SJCRH30 (cell line): ENCODE data around the gene CFAP90. TPM values are rescaled to one million over a fixed set of nuclear protein-coding genes. Genes with fewer than 3 reads are reported as not detected.

ENCODE experiments used
- DNase-seq, 2 experiments: peaks; one replicate each; pipeline ENCODE4 v3.0.0-alpha.2; 2015 to 2020
- H3K27ac ChIP-seq: fragments of 250-450 bp; sonication (Bioruptor Pico); 2 replicates; pipeline ENCODE4 v1.5.1; 2020; ENCODE audit warnings: mild to moderate bottlenecking, moderate library complexity
- H3K27me3 ChIP-seq: fragments of 250-450 bp; sonication (Bioruptor Pico); 2 replicates; pipeline ENCODE4 v1.5.1; 2020; ENCODE audit warnings: mild to moderate bottlenecking, moderate library complexity
- H3K36me3 ChIP-seq: fragments of 250-450 bp; sonication (Bioruptor Pico); 2 replicates; pipeline ENCODE4 v1.5.1; 2020; ENCODE audit warnings: mild to moderate bottlenecking, moderate library complexity
- H3K4me1 ChIP-seq: fragments of 250-450 bp; sonication (Bioruptor Pico); 2 replicates; pipeline ENCODE4 v1.5.1; 2020; ENCODE audit warnings: mild to moderate bottlenecking, moderate library complexity
- H3K4me3 ChIP-seq: fragments of 250-450 bp; sonication (Bioruptor Pico); 2 replicates; pipeline ENCODE4 v1.5.1; 2020; ENCODE audit warnings: mild to moderate bottlenecking, moderate library complexity
- H3K9me3 ChIP-seq: fragments of 250-450 bp; sonication (Bioruptor Pico); replicated peaks from 2 replicates; pipeline ENCODE4 v1.5.1; 2020; ENCODE audit warnings: mild to moderate bottlenecking, moderate library complexity
- total RNA-seq: library from RNA; depleted of rRNA; stranded (reverse); fragments of >200 nt; shearing (Covaris generic); gene quantifications from 2 replicates; pipeline ENCODE4 v1.2.3, GENCODE V29; 2014

The CFAP90 gene
- total RNA-seq, 1 experiment from 2014 or later, result not detected

DNA sequence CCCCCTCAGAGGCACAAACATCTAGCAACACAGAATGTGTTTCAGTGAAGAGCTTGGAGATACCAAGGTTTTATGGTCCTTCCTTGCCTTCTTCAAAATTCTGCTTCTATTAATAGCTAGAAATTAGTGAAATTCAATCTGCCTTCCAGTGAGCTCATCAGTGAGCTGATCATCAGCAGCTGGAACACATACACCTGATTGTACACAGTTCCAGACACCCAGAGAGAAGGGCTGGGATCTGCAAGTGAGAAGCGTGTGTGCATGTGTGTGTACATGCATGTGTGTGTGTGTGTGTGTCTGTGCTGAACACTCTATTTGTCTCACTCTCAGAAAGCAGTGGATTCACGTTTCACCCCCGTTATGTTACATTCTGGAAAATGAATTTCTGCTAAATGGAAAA lies 28.5 kb downstream of the CFAP90 start:
- DNase-seq, result no peak
- Histone ChIP-seq H3K27me3 (no peaks in the 10 kb centered on the region), H3K9me3 (no peaks in the 10 kb centered on the region), H3K36me3 (no peaks in the 10 kb centered on the region), H3K4me3 (no peak overlapping the region), H3K27ac (no peak overlapping the region), H3K4me1 (no peaks in the 10 kb centered on the region)

DNA sequence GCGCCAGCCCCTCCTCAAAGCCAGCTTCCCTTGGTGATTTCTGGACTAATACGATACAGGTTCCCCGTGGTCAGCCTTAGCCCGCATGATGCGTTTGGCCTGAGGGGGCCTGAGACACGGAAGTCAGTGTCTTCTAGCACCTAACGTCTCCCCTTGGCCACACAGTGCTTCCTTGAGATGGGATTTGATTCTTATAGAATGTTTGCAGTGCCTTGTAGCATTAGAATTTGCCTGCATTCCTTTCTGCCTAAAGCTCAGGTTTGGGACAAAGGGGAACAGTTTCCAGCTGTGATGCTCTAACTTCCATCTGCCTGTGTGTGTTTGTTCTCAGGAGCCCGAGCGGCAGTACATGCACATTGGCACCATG lies 34.4 kb downstream of the CFAP90 start:
- Histone ChIP-seq H3K27ac (no peak overlapping the region), H3K27me3 (no peaks in the 10 kb centered on the region), H3K36me3 (no peaks in the 10 kb centered on the region), H3K9me3 (no peaks in the 10 kb centered on the region), H3K4me3 (no peak overlapping the region), H3K4me1 (no peaks in the 10 kb centered on the region)
- DNase-seq, result no peak

DNA sequence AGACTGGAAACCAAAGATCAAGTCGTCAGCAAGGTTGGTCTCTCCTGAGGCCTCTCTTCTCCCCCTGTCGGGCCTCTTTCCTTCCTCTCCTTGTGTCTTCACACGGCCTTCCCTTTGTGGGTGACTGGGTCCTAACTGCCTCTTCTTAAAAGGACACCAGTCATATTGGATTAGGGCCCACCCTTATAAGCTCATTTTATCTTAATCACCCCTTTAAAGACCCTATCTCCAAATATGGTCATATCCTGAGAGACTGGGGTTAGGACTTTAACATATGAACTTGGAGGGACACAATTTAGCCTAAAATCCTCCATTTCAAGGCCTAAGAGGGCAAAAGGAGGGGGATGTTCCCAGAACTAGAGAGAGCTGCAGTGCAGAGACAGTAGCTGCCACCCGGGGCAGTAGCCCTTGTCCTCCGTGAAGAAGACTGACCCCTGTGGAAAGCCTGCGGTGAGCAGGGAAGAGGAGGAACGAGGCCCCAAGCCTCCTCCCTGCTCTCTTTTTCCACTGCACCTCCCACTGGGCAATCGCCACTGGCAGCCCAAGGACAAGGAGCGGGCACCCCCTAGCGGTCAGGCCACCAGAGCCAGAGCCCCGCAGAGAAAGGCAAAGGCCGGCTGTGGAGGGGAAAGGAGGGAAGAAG lies 34.9 kb downstream of the CFAP90 start:
- no peaks in the 10 kb centered on the region for H3K36me3 ChIP-seq
- DNase-seq, result peak; percentile 11 to 12
- H3K27me3 ChIP-seq, result no peaks in the 10 kb centered on the region
- H3K4me1 ChIP-seq, result no peaks in the 10 kb centered on the region
- H3K4me3 ChIP-seq, result no peak overlapping the region
- no peaks in the 10 kb centered on the region for H3K9me3 ChIP-seq
- no peak overlapping the region for H3K27ac ChIP-seq

DNA sequence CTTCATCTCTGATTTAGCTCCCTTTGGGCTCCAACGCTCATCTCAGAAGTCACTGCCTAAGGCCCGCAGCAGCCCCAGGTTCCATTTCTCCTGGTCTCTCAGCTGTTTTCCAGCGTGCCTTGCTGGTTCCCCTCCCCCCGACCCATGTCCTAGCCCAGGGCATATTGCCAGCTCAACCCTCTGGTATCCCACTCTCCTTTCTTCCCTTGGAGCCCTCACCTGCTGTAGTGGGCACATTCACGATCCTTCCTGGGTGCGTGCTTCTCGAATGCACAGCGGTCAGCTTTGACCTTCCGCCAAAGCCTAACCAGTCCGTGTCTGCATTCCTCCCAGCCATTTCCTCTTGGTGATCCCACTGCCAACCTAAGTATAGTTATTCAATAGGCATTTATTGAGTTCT lies 36.1 kb downstream of the CFAP90 start:
- no peaks in the 10 kb centered on the region for H3K27me3 ChIP-seq
- H3K36me3 ChIP-seq, result no peaks in the 10 kb centered on the region
- no peaks in the 10 kb centered on the region for H3K9me3 ChIP-seq
- no peak overlapping the region for H3K27ac ChIP-seq
- no peak for DNase-seq
- H3K4me1 ChIP-seq, result no peaks in the 10 kb centered on the region
- no peak overlapping the region for H3K4me3 ChIP-seq

DNA sequence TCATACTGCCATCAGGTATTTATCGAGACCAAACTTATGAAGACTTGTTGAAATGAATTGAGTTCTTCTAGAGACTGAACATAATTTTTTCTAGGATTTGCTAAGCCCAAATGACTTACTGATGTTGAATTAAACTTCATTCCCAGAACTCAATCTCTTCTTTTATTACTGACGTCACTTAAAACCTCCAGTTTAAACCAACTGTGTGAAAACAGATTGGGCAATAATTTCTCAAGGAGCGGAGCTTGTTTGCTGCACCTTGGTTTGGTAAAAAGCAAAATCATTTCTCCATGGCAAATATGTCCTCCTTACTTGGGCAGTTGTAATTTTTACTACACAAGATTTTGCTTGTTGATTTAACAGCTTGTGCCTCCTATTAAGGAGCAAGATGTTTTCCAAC lies 37.4 kb downstream of the CFAP90 start:
- H3K9me3 ChIP-seq, result no peaks in the 10 kb centered on the region
- no peak overlapping the region for H3K4me3 ChIP-seq
- H3K27me3 ChIP-seq, result no peaks in the 10 kb centered on the region
- H3K27ac ChIP-seq, result no peak overlapping the region
- DNase-seq, result no peak
- H3K4me1 ChIP-seq, result no peaks in the 10 kb centered on the region
- H3K36me3 ChIP-seq, result no peaks in the 10 kb centered on the region

DNA sequence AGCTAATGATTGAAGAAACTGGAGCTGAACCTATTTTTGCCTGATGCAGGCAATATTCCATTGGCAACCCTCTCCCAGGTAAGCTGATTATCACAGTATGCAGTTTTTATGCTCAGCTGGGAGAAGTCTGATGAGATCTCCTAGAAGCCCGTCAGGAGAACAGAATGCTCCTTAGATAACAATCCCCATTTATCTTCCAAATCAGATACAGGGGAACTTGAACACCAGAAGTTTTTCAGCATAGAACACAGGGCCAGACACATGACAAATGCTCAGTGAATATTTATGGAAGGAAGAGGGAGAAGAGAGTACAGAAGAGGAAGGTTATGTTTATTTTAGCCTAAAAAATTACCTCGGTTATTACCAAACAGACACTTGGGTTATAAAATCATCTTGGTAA lies 37.9 kb downstream of the CFAP90 start:
- Histone ChIP-seq H3K27me3 (no peaks in the 10 kb centered on the region), H3K4me1 (no peaks in the 10 kb centered on the region), H3K9me3 (no peaks in the 10 kb centered on the region), H3K27ac (no peak overlapping the region), H3K4me3 (no peak overlapping the region), H3K36me3 (no peaks in the 10 kb centered on the region)
- DNase-seq, result no peak

DNA sequence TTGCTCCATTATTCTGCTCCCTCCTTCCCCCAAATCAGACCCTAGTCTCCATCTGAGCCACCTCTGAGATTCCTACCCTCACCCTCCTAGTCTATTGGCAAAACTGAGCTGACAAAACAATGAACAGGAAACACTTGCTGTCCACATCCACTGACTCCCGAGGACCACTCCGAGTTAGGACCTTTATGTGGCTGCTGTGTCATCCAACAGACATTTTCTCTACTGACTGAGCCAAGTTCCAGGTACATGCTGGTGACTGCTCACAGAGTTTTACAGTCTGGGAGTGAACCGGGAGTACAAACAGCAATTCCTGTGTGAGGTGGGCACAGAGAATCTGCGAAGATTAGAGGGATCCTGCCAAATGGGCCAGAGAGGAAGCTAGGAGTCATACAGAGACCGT lies 39.2 kb downstream of the CFAP90 start:
- Histone ChIP-seq H3K9me3 (no peaks in the 10 kb centered on the region), H3K4me1 (no peaks in the 10 kb centered on the region), H3K4me3 (no peak overlapping the region), H3K27me3 (no peaks in the 10 kb centered on the region), H3K27ac (no peak overlapping the region), H3K36me3 (no peaks in the 10 kb centered on the region)
- no peak for DNase-seq

DNA sequence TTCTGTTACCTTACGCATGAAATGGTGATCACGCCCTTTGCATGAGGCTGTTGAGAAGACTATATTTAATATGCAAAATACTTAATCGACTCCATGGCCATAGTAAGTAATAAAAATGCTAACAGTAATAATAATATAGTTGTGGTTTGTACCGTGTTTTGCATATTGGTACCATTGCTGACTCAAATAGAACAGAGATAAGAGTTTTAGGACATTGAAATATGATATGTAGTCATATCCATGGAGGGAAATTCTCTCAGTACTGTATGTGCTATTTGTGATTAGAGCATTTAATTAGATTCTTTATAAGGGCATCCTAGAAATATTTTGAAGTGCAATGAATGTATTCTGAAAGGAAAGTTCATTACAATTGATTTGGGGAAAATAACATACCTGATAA lies 41.9 kb downstream of the CFAP90 start:
- no peak overlapping the region for H3K27ac ChIP-seq
- no peaks in the 10 kb centered on the region for H3K4me1 ChIP-seq
- DNase-seq, result no peak
- H3K36me3 ChIP-seq, result no peaks in the 10 kb centered on the region
- H3K4me3 ChIP-seq, result no peak overlapping the region
- H3K9me3 ChIP-seq, result no peaks in the 10 kb centered on the region
- H3K27me3 ChIP-seq, result no peaks in the 10 kb centered on the region

DNA sequence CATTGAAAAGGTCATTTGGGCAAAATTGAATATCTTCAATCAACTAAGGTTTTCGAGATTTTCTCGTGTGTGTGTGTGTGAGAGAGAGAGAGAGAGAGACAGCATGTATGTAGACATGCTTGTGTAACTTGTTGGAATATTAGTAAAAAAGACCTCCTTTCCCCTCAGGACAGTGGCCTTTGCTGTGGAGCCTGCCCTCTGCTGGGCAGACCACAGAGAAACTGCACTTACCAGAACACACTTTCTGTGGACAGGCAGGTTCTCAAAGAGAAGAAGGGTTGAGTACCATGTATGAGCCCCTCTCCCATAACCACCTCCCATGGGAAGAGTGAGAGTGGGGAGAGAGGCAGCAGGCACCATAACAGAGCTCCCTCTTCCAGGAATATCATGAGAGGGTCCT lies 45.6 kb downstream of the CFAP90 start:
- Histone ChIP-seq H3K27me3 (no peaks in the 10 kb centered on the region), H3K9me3 (no peaks in the 10 kb centered on the region), H3K4me3 (no peak overlapping the region), H3K4me1 (no peaks in the 10 kb centered on the region), H3K36me3 (no peaks in the 10 kb centered on the region), H3K27ac (no peak overlapping the region)
- peak; percentile 7 to 24 for DNase-seq

DNA sequence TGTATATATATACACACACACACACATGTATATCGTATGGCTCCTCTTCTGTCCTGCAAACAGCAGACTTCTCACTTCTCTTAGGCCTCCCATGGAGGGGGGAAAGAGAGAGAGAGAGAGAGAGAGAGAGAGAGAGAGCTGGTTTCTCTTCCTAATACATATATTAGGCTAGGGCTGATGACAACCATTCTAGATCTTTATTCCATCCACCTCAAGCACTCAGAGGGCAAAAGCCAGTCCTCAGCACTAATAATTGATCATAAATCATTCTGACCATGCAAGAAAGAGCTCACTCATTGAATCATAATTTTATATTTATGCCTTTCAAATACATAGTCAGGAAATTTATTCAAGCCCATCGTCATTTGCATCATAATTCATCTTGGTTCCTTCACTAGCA lies 47.0 kb downstream of the CFAP90 start:
- H3K9me3 ChIP-seq, result no peaks in the 10 kb centered on the region
- no peak for DNase-seq
- no peaks in the 10 kb centered on the region for H3K4me1 ChIP-seq
- H3K27me3 ChIP-seq, result no peaks in the 10 kb centered on the region
- H3K4me3 ChIP-seq, result no peak overlapping the region
- no peak overlapping the region for H3K27ac ChIP-seq
- H3K36me3 ChIP-seq, result no peaks in the 10 kb centered on the region

DNA sequence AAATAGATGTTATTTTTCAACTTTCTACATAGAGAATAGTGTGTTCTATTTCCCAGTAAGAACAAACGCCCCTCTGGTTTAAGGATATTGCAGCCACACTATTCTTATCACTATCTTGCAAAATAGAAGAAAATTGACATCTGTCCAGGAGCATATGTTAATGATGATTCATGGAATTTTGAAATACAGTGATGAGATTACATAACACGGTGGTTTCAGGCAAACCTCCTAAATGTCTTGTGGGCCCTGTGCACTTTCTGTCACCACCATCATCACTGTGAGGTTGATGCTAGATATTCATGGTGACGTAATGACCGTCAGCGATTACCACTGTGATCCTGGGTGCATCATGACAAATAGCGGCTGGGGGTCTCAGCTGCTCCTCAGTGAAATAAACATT lies 48.1 kb downstream of the CFAP90 start:
- no peak for DNase-seq
- no peaks in the 10 kb centered on the region for H3K9me3 ChIP-seq
- no peaks in the 10 kb centered on the region for H3K36me3 ChIP-seq
- H3K4me1 ChIP-seq, result no peaks in the 10 kb centered on the region
- no peak overlapping the region for H3K27ac ChIP-seq
- no peaks in the 10 kb centered on the region for H3K27me3 ChIP-seq
- H3K4me3 ChIP-seq, result no peak overlapping the region

DNA sequence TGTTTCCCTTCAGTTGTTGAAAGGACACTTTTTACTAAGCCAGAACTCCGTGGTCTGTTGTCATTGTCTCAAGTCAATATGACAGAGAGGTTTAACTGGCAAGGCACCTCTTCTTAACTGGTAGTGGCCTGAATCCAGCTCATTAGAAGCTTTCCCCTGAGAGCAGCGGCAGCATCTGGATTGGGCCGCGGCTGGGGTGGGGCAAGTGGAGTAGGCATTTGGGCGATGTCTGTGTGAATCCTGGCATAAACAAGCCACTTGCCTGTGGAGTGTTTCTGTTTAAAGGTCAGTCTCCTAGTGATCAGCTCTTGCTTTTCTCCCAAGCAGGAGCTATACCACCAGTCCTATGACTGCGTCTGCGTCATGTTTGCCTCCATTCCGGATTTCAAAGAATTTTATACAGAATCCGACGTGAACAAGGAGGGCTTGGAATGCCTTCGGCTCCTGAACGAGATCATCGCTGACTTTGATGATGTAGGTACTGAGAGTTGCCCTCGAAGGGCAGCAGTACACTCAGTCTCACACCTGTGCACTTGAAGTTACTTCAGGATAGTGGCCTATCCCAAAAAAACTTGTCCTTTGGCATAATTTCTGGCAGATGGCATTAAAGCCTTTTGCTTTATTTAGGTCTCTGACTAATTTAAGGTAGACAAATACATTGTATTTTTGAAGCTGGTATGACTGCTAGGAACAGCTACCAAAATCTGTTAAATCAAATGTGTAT lies 48.9 kb downstream of the CFAP90 start:
- H3K27me3 ChIP-seq, result no peaks in the 10 kb centered on the region
- no peak for DNase-seq

DNA sequence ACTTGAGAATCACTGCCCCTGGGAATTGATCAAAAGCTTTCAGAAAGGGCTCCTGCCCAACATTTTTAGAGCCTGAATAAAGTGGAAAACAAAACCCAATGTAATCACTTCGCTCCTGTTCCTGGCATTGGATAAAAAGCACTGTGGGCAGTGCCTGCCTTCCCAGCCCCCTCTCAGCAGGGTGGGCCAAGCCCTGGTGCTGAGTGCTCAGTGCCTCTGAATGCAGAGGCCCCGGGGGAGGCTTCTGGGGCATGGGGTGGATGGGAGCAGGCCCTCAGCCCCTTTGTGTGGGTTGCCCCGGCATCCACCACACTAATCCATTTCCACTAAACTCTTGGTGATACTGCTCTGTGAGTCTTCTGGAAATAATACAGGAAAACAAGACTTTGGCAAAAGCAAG lies 55.6 kb downstream of the CFAP90 start:
- Histone ChIP-seq H3K4me1 (no peaks in the 10 kb centered on the region), H3K4me3 (no peak overlapping the region), H3K9me3 (no peaks in the 10 kb centered on the region), H3K27ac (no peak overlapping the region), H3K27me3 (no peaks in the 10 kb centered on the region), H3K36me3 (no peaks in the 10 kb centered on the region)
- DNase-seq, result no peak

More for the DNA sequence above, 48.9 kb downstream of the CFAP90 start:
- Histone ChIP-seq H3K27ac (no peak overlapping the region), H3K36me3 (no peaks in the 10 kb centered on the region), H3K4me3 (no peak overlapping the region), H3K9me3 (no peaks in the 10 kb centered on the region), H3K4me1 (no peaks in the 10 kb centered on the region)

DNA sequence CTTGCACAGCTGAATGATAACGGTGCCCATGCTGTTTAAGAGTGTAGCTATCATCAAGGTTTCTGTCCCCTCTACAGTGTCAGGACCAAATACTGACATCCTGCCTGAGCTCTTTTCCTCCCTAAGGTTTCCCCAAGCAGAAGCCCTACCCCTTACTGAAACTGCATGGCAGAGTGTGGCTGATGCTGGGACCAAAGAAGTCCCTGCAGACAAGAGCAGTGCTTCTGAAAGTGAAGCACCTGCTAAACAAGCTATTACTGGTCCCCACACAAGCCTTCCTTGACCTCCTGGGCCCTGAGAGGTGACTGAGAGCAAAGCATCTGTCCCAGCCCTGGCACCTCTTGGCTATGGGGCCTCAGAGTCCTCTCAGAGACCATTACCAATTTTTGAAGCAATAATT lies 56.1 kb downstream of the CFAP90 start:
- Histone ChIP-seq H3K27me3 (no peaks in the 10 kb centered on the region), H3K9me3 (no peaks in the 10 kb centered on the region), H3K27ac (no peak overlapping the region), H3K4me3 (no peak overlapping the region), H3K4me1 (no peaks in the 10 kb centered on the region), H3K36me3 (no peaks in the 10 kb centered on the region)
- DNase-seq, result no peak

DNA sequence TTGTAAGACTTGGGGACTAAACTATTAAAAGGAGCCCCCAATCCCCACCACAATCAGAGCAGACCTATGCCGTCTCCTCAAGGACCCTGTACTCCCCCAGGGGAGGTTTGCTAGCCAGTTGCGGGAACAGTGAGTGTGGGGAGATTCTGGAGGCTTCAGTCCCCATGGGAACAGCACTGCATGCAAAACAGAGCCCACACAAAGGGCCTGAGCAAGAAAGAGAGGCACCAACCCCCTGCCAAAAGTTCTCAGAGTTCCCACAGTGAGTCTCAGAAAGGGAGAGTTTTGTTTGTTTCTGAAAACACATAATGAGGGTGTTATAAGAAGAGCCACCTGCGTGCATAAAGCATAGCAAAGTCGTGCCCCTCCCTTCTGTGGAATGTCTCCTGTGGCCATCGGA lies 56.6 kb downstream of the CFAP90 start:
- Histone ChIP-seq H3K9me3 (no peaks in the 10 kb centered on the region), H3K27me3 (no peaks in the 10 kb centered on the region), H3K27ac (no peak overlapping the region), H3K36me3 (no peaks in the 10 kb centered on the region), H3K4me1 (no peaks in the 10 kb centered on the region), H3K4me3 (no peak overlapping the region)
- no peak for DNase-seq

DNA sequence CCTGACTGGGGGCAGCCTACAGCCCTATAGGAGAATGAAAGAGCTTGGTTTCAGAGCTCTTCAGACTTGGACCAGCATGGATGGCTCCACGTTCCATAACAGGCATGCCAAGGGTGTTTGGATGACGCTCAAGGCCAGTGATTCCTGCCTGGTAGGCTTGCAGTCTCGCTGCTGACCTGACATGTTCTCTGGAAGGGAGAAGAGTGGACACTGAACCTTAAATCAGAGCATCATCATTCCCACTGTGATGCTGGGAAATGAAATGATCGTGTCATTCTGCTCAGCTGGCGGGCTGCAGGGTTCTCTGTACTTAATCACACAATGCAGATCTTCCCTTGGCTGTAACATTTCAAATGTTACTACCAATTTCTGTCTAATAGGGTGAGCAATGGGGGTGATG lies 57.0 kb downstream of the CFAP90 start:
- no peaks in the 10 kb centered on the region for H3K9me3 ChIP-seq
- H3K27ac ChIP-seq, result no peak overlapping the region
- H3K4me3 ChIP-seq, result no peak overlapping the region
- no peaks in the 10 kb centered on the region for H3K27me3 ChIP-seq
- no peaks in the 10 kb centered on the region for H3K36me3 ChIP-seq
- DNase-seq, result no peak
- no peaks in the 10 kb centered on the region for H3K4me1 ChIP-seq
